Mesothelial cell of epicardium (in vitro differentiated cells): ENCODE measurements around the gene PHF19. TPM values are rescaled to one million over a fixed set of nuclear protein-coding genes. Genes with fewer than 3 reads are reported as not detected.

Source experiments
- DNase-seq, 2 experiments: peaks; one replicate each; pipeline ENCODE4 v3.0.0; 2021; ENCODE audit warnings: low spot score in 2 of 2; ENCODE audit not compliant: unreplicated experiment in 2 of 2
- H3K27ac Mint-ChIP-seq: 2 replicates; pipeline ENCODE4 v1.8.0; 2021; ENCODE audit warnings: mixed read lengths
- H3K27me3 Mint-ChIP-seq: 2 replicates; pipeline ENCODE4 v1.8.0; 2021; ENCODE audit warnings: low read depth, mixed read lengths
- H3K36me3 Mint-ChIP-seq: 2 replicates; pipeline ENCODE4 v1.8.0; 2021; ENCODE audit warnings: mixed read lengths
- H3K4me1 Mint-ChIP-seq: 2 replicates; pipeline ENCODE4 v1.8.0; 2021; ENCODE audit warnings: mixed read lengths
- H3K4me3 Mint-ChIP-seq: 2 replicates; pipeline ENCODE4 v1.8.0; 2021; ENCODE audit warnings: mild to moderate bottlenecking, moderate library complexity, mixed read lengths
- H3K9me3 Mint-ChIP-seq: 2 replicates; pipeline ENCODE4 v1.8.0; 2021; ENCODE audit warnings: mixed read lengths
- CTCF ChIP-seq: fragments of 200-600 bp; sonication (generic); IDR thresholded peaks from one replicate; pipeline ENCODE4 v1.5.0; 2021; ENCODE audit warnings: antibody characterized with exemption; ENCODE audit not compliant: unreplicated experiment
- total RNA-seq: library from RNA; stranded (reverse); gene quantifications from 3 replicates; pipeline ENCODE4 v1.2.1, GENCODE V29; 2021

Gene PHF19
- total RNA-seq, 1 donor from 2014 or later = 41.6 TPM

GRCh38 chr9:120850315-120850714 is 26.7 kb downstream of the PHF19 start:
- no peak for DNase-seq
- H3K9me3 Mint-ChIP-seq = no peaks in the 10 kb centered on the region
- no peak for TF ChIP-seq CTCF
- H3K4me1 Mint-ChIP-seq = peaks cover 8% of the 10 kb centered on the region
- H3K27ac Mint-ChIP-seq = no peak overlapping the region
- H3K27me3 Mint-ChIP-seq = no peaks in the 10 kb centered on the region
- H3K4me3 Mint-ChIP-seq = no peak overlapping the region
- H3K36me3 Mint-ChIP-seq = no peaks in the 10 kb centered on the region

- no peak for DNase-seq
- Mint-ChIP-seq H3K4me1 (peaks cover 13% of the 10 kb centered on the region), H3K4me3 (no peak overlapping the region), H3K27ac (peak overlapping the region; percentile 27), H3K27me3 (no peaks in the 10 kb centered on the region), H3K9me3 (peaks cover 4% of the 10 kb centered on the region), H3K36me3 (peaks cover 12% of the 10 kb centered on the region)
- no peak for TF ChIP-seq CTCF
Observed at GRCh38 chr9:120846906-120847305, 30.1 kb downstream of the PHF19 start.

DNA sequence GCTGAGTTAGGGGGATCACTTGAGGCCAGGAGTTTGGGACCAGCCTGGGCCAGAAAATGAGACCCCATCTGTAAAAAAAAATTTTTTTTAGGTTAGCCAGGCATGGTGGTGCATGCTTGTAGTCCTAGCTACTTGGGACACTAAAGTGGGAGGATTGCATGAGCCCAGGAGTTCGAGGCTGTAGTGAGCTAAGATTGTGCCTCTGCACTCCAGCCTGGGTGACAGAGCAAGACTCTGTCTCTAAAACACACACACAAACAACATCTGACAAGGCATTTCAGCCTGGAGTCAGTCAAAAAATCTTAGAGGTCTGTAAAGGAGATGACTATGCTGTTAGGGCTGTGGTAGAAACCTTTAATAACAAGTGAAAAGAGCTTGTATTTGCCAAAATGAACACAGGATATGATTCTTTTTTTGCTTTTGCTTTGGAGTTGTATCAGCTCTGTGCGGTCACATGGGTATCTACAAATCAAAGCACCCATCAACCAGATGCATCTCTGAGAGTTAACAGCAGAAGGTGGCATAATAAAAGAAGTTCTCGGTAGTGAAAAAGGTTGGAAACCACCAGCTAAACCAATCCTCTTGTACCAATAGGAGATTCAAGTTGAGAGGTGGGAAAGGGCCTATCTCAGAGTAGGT is 30.6 kb downstream of the PHF19 start:
- Mint-ChIP-seq H3K36me3 (peaks cover 18% of the 10 kb centered on the region), H3K4me3 (no peak overlapping the region), H3K9me3 (peaks cover 8% of the 10 kb centered on the region), H3K27ac (no peak overlapping the region), H3K27me3 (no peaks in the 10 kb centered on the region), H3K4me1 (peaks cover 19% of the 10 kb centered on the region)
- TF ChIP-seq CTCF = no peak
- no peak for DNase-seq

DNA sequence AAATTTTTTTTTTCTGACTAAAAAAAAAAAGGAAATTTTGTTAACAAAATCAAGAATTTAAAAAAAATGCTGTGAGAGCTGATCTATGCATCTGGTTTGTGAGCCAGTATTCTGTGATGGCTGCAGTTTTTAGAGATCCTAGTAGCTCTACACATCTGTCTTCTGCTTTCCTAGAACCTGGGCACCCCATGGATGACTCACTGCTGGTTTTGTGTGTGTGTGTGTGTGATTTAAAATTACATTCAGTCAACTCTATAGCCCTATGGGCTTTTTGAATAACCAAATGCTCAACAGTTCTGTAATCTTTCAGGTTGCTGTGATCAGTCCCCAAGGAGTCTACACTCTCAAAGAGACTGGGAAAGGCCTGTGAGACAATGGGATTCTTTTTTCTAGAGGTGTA is 31.7 kb downstream of the PHF19 start:
- H3K36me3 Mint-ChIP-seq = peaks cover 18% of the 10 kb centered on the region

GRCh38 chr9:120842685-120843485 is 34.1 kb downstream of the PHF19 start, which contains the start of gene PSMD5:
Gene PSMD5 (minus strand): TSS chr9:120842922. CDS start chr9:120842909, 13 bp downstream.
- Mint-ChIP-seq H3K27ac (peak within 1 kb of the TSS; percentile 93), H3K27me3 (no peaks in the 10 kb centered on the region), H3K4me1 (peaks cover 30% of the 10 kb centered on the region), H3K36me3 (peaks cover 18% of the 10 kb centered on the region), H3K4me3 (peak within 1 kb of the TSS; percentile 90), H3K9me3 (peaks cover 8% of the 10 kb centered on the region)
- TF ChIP-seq CTCF = no peak
- peak; percentile 86 to 92 for DNase-seq

More for the DNA sequence above, 31.7 kb downstream of the PHF19 start:
- no peak overlapping the region for H3K27ac Mint-ChIP-seq
- H3K4me3 Mint-ChIP-seq = no peak overlapping the region
- peaks cover 19% of the 10 kb centered on the region for H3K4me1 Mint-ChIP-seq
- no peak for TF ChIP-seq CTCF
- H3K9me3 Mint-ChIP-seq = peaks cover 8% of the 10 kb centered on the region
- H3K27me3 Mint-ChIP-seq = no peaks in the 10 kb centered on the region
- no peak for DNase-seq
